NCI-H2081 treated with DMSO at 0.1 percent for 48 hours (cell line): ENCODE measurements around the gene CNTLN.
"Not testable (repeated sequence)": the region's sequence is repeated elsewhere in the genome, so short reads cannot be mapped to it uniquely, and the experiment has no call there.

Experiments
- DNase-seq: peaks from one replicate; lab custom pipeline; 2025; lab: John Stamatoyannopoulos, UW

CNTLN gene

GRCh38 chr9:17422994-17423680 lies 288.3 kb downstream of the CNTLN start:
- no peak for DNase-seq

GRCh38 chr9:17423681-17424011 lies 288.8 kb downstream of the CNTLN start:
- DNase-seq = no peak

- DNase-seq = no peak
These were observed 290.5 kb downstream of the CNTLN start for GRCh38 chr9:17425384-17425783.

- no peak for DNase-seq
These were observed 298.7 kb downstream of the CNTLN start for GRCh38 chr9:17433526-17433925.

- DNase-seq = no peak
These were observed 302.0 kb downstream of the CNTLN start for GRCh38 chr9:17436854-17437253.

- DNase-seq = no peak
These were observed 303.0 kb downstream of the CNTLN start for GRCh38 chr9:17437813-17438212.

GRCh38 chr9:17445126-17445525 lies 310.3 kb downstream of the CNTLN start:
- DNase-seq = not testable (repeated sequence)

GRCh38 chr9:17453751-17454150 lies 318.9 kb downstream of the CNTLN start:
- DNase-seq = no peak

- peak; percentile 40 for DNase-seq
These were observed 328.1 kb downstream of the CNTLN start for GRCh38 chr9:17462869-17463464.

- DNase-seq = no peak
These were observed 335.4 kb downstream of the CNTLN start for GRCh38 chr9:17470036-17470813.

GRCh38 chr9:17472126-17472525 lies 337.3 kb downstream of the CNTLN start:
- no peak for DNase-seq

GRCh38 chr9:17476401-17476800 lies 341.6 kb downstream of the CNTLN start:
- DNase-seq = no peak

- no peak for DNase-seq
These were observed 343.0 kb downstream of the CNTLN start for GRCh38 chr9:17477816-17478215.

GRCh38 chr9:17480966-17481365 lies 346.1 kb downstream of the CNTLN start:
- no peak for DNase-seq

- no peak for DNase-seq
These were observed 346.7 kb downstream of the CNTLN start for GRCh38 chr9:17481565-17481964.

- DNase-seq = no peak
These were observed 350.1 kb downstream of the CNTLN start for GRCh38 chr9:17484906-17485305.

- DNase-seq = no peak
These were observed 351.6 kb downstream of the CNTLN start for GRCh38 chr9:17486396-17486795.

- no peak for DNase-seq
These were observed 352.6 kb downstream of the CNTLN start for GRCh38 chr9:17487467-17487866.

GRCh38 chr9:17488662-17489061 lies 353.8 kb downstream of the CNTLN start:
- DNase-seq = peak; percentile 79

GRCh38 chr9:17490110-17490509 lies 355.3 kb downstream of the CNTLN start:
- DNase-seq = no peak

- DNase-seq = no peak
These were observed 356.9 kb downstream of the CNTLN start for GRCh38 chr9:17491780-17492179.

- DNase-seq = no peak
These were observed 368.4 kb downstream of the CNTLN start for GRCh38 chr9:17503196-17503595.

GRCh38 chr9:17509151-17509550 lies 374.3 kb downstream of the CNTLN start:
- DNase-seq = peak; percentile 38
